Thymus (tissue), 14 donors: ENCODE results near the gene AGPAT4. TPM values are rescaled to one million over a fixed set of nuclear protein-coding genes. Genes with fewer than 3 reads are reported as not detected.
"Not testable (repeated sequence)": the region's sequence is repeated elsewhere in the genome, so short reads cannot be mapped to it uniquely, and the experiment has no call there.

ENCODE experiments used
- DNase-seq, 9 donors: peaks; one replicate each; pipeline ENCODE4 v3.0.0-alpha.2; 2013; ENCODE audit warnings: low spot score in 9 of 9, low read depth in 6 of 9, missing footprints in 1 of 9
- H3K27ac ChIP-seq, 2 donors: one replicate each; pipeline ENCODE4 v1.5.1; 2013; ENCODE audit warnings: control low read depth in 1 of 2, low read depth in 1 of 2, low read length in 1 of 2, mild to moderate bottlenecking in 1 of 2, moderate library complexity in 1 of 2
- H3K27me3 ChIP-seq, 2 donors: one replicate each; pipeline ENCODE4 v1.5.1; 2013; ENCODE audit warnings: low read length in 1 of 2; ENCODE audit not compliant: control insufficient read depth in 2 of 2, insufficient read depth in 1 of 2
- H3K36me3 ChIP-seq, 2 donors: one replicate each; pipeline ENCODE4 v1.5.1; 2013; ENCODE audit warnings: low read length in 1 of 2, mild to moderate bottlenecking in 1 of 2, moderate library complexity in 1 of 2; ENCODE audit not compliant: control insufficient read depth in 2 of 2, insufficient read depth in 2 of 2
- H3K4me1 ChIP-seq, 2 donors: one replicate each; pipeline ENCODE4 v1.5.1; 2013; ENCODE audit warnings: low read length in 2 of 2; ENCODE audit not compliant: control insufficient read depth in 2 of 2, insufficient read depth in 2 of 2
- H3K4me3 ChIP-seq, 2 donors: one replicate each; pipeline ENCODE4 v1.5.1; 2013; ENCODE audit warnings: low read length in 2 of 2, control low read depth in 1 of 2, mild to moderate bottlenecking in 1 of 2
- H3K9me3 ChIP-seq, 2 donors: one replicate each; pipeline ENCODE4 v1.5.1; 2013; ENCODE audit warnings: low read length in 1 of 2, mild to moderate bottlenecking in 1 of 2; ENCODE audit not compliant: control insufficient read depth in 2 of 2, insufficient read depth in 1 of 2
- WGBS: extraction: QIAGEN DNeasy Blood & Tissue Kit; methylation state at CpG from one replicate; pipeline ENCODE4 v1.1.7; 2013; 5-methylcytosine and 5-hydroxymethylcytosine counted together
- long read RNA-seq, 10 donors: transcript quantifications; one replicate each; lab custom pipeline, GENCODE V29; 2026
- polyA plus RNA-seq: library from polyadenylated mRNA; stranded (reverse); fragments of 200-250 nt; gene quantifications from one replicate; pipeline ENCODE4 v1.2.3, GENCODE V29; 2013
- total RNA-seq: library from RNA; stranded (reverse); fragments of 120-200 nt; gene quantifications from one replicate; pipeline ENCODE4 v1.2.4, GENCODE V29; 2013
- donor health status: healthy.

AGPAT4 gene, protein sequence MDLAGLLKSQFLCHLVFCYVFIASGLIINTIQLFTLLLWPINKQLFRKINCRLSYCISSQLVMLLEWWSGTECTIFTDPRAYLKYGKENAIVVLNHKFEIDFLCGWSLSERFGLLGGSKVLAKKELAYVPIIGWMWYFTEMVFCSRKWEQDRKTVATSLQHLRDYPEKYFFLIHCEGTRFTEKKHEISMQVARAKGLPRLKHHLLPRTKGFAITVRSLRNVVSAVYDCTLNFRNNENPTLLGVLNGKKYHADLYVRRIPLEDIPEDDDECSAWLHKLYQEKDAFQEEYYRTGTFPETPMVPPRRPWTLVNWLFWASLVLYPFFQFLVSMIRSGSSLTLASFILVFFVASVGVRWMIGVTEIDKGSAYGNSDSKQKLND
- total RNA-seq = 2.7 TPM
- polyA plus RNA-seq = 2.9 TPM
- long read RNA-seq, donor 1 = 0 reads
- long read RNA-seq, donor 2 = 0 reads
- long read RNA-seq, donor 3, full-length matches to known transcripts = 1 of 1 reads
- long read RNA-seq, donor 3, partial matches to known transcripts = 0 of 1 reads
- long read RNA-seq, donor 3, other reads (novel, unspliced or antisense) = 0 of 1 reads
- long read RNA-seq, donor 4 = 0 reads
- long read RNA-seq, donor 5, full-length matches to known transcripts = 4 of 4 reads
- long read RNA-seq, donor 5, partial matches to known transcripts = 0 of 4 reads
- long read RNA-seq, donor 5, other reads (novel, unspliced or antisense) = 0 of 4 reads
- long read RNA-seq, donor 6, partial matches to known transcripts = 0 of 2 reads
- long read RNA-seq, donor 6, other reads (novel, unspliced or antisense) = 0 of 2 reads
- long read RNA-seq, donor 7, partial matches to known transcripts = 0 of 3 reads
- long read RNA-seq, donor 7, other reads (novel, unspliced or antisense) = 0 of 3 reads
- long read RNA-seq, donor 8 = 0 reads
- long read RNA-seq, donor 9 = 0 reads
- long read RNA-seq, donor 10 = 0 reads

GRCh38 chr6:161273752-161274487 is at the start of gene AGPAT4:
Gene AGPAT4, minus strand, starts transcription at chr6:161274061. Its CDS starts 41,848 bp downstream, at chr6:161232213.
- WGBS = 3% methylated on average over 21 of the region's 21 CpGs
- peak within 1 kb of the TSS; percentile 73 to 80 for H3K27ac ChIP-seq
- H3K27me3 ChIP-seq = no peaks in the 10 kb centered on the region
- DNase-seq = peak; percentile 66 to 95 (median 85)
- peak within 1 kb of the TSS; percentile 53 to 64 for H3K4me3 ChIP-seq
- H3K9me3 ChIP-seq = no peaks in the 10 kb centered on the region
- H3K36me3 ChIP-seq = no peaks in the 10 kb centered on the region
- peaks cover 3 to 11% of the 10 kb centered on the region in 2 donors for H3K4me1 ChIP-seq

DNA sequence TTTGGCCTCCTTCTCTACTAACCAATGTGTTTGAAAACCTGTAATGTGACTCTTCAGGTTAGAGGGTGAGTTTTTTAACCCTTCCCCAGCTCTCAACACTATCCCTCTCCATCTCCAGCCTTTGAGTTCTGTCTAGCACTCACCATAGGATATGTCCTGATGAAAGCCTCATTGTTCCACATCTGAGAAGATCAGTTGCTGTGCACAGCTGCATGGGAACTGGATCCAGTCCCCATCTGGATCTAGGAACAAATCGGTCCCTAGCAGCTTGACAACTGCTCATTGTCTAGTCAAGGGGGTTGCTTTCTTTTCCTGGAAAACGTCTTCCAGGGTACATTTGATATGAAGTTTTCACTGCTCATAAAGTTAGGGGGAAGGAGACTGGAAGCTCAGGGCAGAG is 45.4 kb upstream of the AGPAT4 start:
- Histone ChIP-seq H3K27ac (no peak overlapping the region), H3K9me3 (peaks cover 0 to 6% of the 10 kb centered on the region in 2 donors), H3K27me3 (no peaks in the 10 kb centered on the region), H3K36me3 (no peaks in the 10 kb centered on the region), H3K4me1 (no peaks in the 10 kb centered on the region), H3K4me3 (no peak overlapping the region)
- WGBS = 83% methylated on average over 2 of the region's 2 CpGs
- DNase-seq = no peak

GRCh38 chr6:161318456-161318855 is 44.6 kb upstream of the AGPAT4 start:
- H3K36me3 ChIP-seq = no peaks in the 10 kb centered on the region
- no peaks in the 10 kb centered on the region for H3K4me1 ChIP-seq
- H3K9me3 ChIP-seq = peaks cover 0 to 6% of the 10 kb centered on the region in 2 donors
- H3K4me3 ChIP-seq = no peak overlapping the region
- WGBS = 94% methylated on average over 6 of the region's 6 CpGs
- DNase-seq = no peak
- H3K27me3 ChIP-seq = no peaks in the 10 kb centered on the region
- H3K27ac ChIP-seq = no peak overlapping the region

DNA sequence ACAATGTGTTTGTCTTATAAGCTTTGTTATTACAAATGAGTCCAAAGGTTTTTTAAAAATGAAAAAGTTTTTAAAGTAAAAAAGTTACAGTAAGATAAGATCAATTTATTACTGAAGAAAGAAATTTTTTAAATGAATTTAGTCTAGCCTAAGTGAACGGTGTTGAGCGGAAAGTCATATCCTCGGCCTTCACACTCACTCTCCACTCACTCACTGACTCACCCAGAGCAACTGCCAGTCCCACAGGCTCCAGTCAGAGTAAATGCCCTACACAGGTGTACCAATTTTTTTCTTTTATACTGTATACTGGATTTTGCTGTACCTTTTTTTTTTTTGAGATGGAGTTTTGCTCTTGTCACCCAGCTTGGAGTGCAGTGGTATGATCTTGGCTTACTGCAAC is 42.7 kb upstream of the AGPAT4 start:
- Histone ChIP-seq H3K36me3 (no peaks in the 10 kb centered on the region), H3K27me3 (no peaks in the 10 kb centered on the region), H3K4me3 (no peak overlapping the region), H3K27ac (no peak overlapping the region), H3K9me3 (peaks cover 0 to 6% of the 10 kb centered on the region in 2 donors), H3K4me1 (no peaks in the 10 kb centered on the region)
- no peak for DNase-seq
- 97% methylated on average over 3 of the region's 3 CpGs for WGBS

DNA sequence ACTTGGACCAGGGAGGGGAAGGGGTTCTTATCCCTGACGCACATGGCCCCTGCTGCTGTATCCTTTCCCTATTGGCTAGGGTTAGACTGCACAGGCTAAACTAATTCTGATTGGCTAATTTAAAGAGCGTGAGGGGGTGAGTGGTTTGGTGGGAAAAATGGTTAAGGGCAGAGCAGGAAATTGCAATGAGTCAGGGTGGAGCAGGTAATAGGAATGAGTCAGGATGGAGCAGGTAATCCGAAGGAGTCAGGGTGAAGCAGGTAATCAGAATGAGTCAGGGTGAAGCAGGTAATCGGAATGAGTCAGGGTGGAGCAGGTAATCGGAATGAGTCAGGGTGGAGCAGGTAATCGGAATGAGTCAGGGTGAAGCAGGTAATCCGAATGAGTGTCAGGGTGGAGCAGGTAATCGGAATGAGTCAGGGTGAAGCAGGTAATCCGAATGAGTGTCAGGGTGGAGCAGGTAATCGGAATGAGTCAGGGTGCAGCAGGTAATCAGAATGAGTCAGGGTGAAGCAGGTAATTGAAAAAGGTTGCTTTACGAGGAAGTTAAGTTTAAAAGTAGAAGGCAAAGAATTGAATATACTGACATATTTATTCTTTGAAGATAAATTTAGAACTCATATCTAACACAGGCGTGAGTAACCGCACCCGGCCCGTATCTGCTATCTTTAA is 41.5 kb upstream of the AGPAT4 start:
- not testable (repeated sequence) for DNase-seq, H3K27ac ChIP-seq, H3K4me1 ChIP-seq, H3K27me3 ChIP-seq, H3K36me3 ChIP-seq, H3K4me3 ChIP-seq, H3K9me3 ChIP-seq
- WGBS = 97% methylated on average over 15 of the region's 15 CpGs

GRCh38 chr6:161314541-161315245 is 40.8 kb upstream of the AGPAT4 start:
- not testable (repeated sequence) for DNase-seq

GRCh38 chr6:161313940-161314509 is 40.2 kb upstream of the AGPAT4 start:
- no peak overlapping the region for H3K4me3 ChIP-seq
- H3K4me1 ChIP-seq = no peaks in the 10 kb centered on the region
- no peak overlapping the region for H3K27ac ChIP-seq
- no peaks in the 10 kb centered on the region for H3K36me3 ChIP-seq
- H3K9me3 ChIP-seq = peaks cover 0 to 6% of the 10 kb centered on the region in 2 donors
- H3K27me3 ChIP-seq = no peaks in the 10 kb centered on the region
- DNase-seq = no peak
- WGBS = 97% methylated on average over 6 of the region's 6 CpGs

More at GRCh38 chr6:161314541-161315245, 40.8 kb upstream of the AGPAT4 start:
- not testable (repeated sequence) for H3K4me3 ChIP-seq, H3K36me3 ChIP-seq, H3K4me1 ChIP-seq, H3K9me3 ChIP-seq, H3K27me3 ChIP-seq, H3K27ac ChIP-seq
- 96% methylated on average over 20 of the region's 20 CpGs for WGBS

DNA sequence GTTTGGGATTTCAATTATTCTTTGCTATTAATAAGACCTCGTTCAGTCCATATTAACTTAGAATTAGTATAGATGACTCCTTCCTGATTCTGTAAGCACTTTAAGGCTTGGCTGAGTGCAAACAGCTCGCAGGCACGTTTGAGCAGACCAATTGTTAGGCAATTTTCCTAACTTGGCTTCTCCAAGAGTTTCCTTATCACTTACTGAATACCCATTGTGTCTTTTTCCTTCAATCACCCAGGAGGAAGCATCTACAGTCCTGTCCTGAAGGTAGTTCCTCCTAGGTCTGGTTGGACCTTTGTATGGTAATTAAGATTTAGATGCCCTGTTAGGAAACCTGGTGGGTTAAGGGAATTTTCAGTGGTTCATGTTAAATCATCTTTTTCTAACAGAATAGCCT is 39.6 kb upstream of the AGPAT4 start:
- H3K27ac ChIP-seq, H3K4me3 ChIP-seq, H3K27me3 ChIP-seq, H3K9me3 ChIP-seq, H3K4me1 ChIP-seq, DNase-seq, H3K36me3 ChIP-seq: not testable (repeated sequence)
- 75% methylated on average over 3 of the region's 3 CpGs for WGBS
